RWPE1 (cell line): Measurements from ENCODE around the gene IGFLR1.
A peak's percentile ranks its signal among the peaks of the same experiment; 100 is the strongest.

Experiments
- CTCF ChIA-PET: fragments of 350-600 bp; sonication (Branson Sonifier 250); formaldehyde crosslinking; extraction: SDS; loops from one replicate; lab custom pipeline; 2021; lab: Yijun Ruan, JAX
- POLR2A ChIA-PET: fragments of 400-600 bp; formaldehyde crosslinking; extraction: SDS; loops from one replicate; lab custom pipeline; 2020; ENCODE audit warnings: antibody characterized with exemption; ENCODE audit not compliant: low non-redundant PET; lab: Yijun Ruan, JAX
- DNase-seq: peaks from one replicate; pipeline ENCODE4 v3.0.0; 2012; ENCODE audit warnings: low spot score
- H3K27ac ChIP-seq: fragments of 450-650 bp; 2 replicates; pipeline ENCODE4 v1.5.1; 2017
- CTCF ChIP-seq: fragments of 450-650 bp; conservative IDR thresholded peaks from 2 replicates; pipeline ENCODE4 v1.5.1; 2017; ENCODE audit warnings: low read depth, mild to moderate bottlenecking

Gene IGFLR1

DNA sequence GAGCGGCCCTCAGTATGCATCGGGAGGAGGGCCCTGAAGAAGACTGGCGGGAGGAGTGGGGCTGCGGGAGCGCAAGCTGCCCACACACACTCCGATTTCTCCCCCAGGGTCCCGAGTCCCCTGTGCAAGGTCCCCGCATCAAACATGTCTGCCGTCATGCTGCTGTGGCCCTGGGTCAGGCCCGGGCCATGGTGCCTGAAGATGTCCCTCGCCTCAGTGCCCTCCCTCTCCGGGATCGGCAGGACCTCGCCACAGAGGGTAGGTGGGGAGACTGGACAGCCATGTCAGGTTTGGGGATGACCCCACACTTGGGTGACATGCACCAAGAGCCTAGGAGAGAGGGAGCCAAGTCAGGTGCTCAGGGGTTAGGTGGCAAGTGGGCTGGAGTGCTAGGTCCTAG, 19.8 kb downstream of the IGFLR1 start:
- POLR2A ChIA-PET: no interaction called here
- no peak for DNase-seq
- 0 out of 2 replicates have a peak overlapping the region, but pooled peaks have one; percentile 4 for H3K27ac ChIP-seq
- CTCF ChIA-PET: interaction anchor here (1.1 kb wide), 1 partner anchor 18 kb away, joined by 3 read pairs; no protein-coding TSS in a partner anchor
- no peak for TF ChIP-seq CTCF

DNA sequence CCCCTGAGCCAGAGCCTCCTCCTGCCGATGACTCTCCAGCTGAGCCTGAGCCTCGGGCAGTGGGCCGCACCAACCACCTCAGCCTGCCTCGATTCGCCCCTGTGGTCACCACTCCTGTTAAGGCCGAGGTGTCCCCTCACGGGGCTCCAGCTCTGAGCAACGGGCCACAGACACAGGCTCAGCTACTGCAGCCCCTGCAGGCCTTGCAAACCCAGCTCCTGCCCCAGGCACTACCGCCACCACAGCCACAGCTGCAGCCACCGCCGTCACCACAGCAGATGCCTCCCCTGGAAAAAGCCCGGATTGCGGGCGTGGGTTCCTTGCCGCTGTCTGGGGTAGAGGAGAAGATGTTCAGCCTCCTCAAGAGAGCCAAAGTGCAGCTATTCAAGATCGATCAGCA, 20.9 kb downstream of the IGFLR1 start:
- no peak for DNase-seq
- CTCF ChIA-PET: no interaction called here
- TF ChIP-seq CTCF: no peak
- no peak overlapping the region for H3K27ac ChIP-seq
- POLR2A ChIA-PET: no interaction called here

- H3K27ac ChIP-seq: no peak overlapping the region
- ChIA-PET POLR2A (no interaction called here), CTCF (interaction anchor here (0.6 kb wide), 1 partner anchor 174 kb away, joined by 4 read pairs; no protein-coding TSS in a partner anchor)
- DNase-seq: no peak
- no peak for TF ChIP-seq CTCF
These were observed 21.6 kb downstream of the IGFLR1 start for GRCh38 chr19:35720648-35721047.

DNA sequence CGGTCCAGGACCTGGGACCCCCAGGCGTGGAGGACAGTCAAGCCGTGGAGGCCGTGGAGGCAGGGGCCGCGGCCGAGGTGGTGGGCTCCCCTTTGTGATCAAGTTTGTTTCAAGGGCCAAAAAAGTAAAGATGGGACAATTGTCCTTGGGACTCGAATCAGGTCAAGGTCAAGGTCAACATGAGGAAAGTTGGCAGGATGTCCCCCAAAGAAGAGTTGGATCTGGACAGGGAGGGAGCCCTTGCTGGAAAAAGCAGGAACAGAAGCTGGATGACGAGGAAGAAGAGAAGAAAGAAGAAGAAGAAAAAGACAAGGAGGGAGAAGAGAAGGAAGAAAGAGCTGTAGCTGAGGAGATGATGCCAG, 22.1 kb downstream of the IGFLR1 start:
- no peak for TF ChIP-seq CTCF
- ChIA-PET POLR2A (no interaction called here), CTCF (interaction anchor here (0.6 kb wide), 1 partner anchor 175 kb away, joined by 4 read pairs; no protein-coding TSS in a partner anchor)

GRCh38 chr19:35719402-35720162, 22.7 kb downstream of the IGFLR1 start:
- TF ChIP-seq CTCF: no peak
- ChIA-PET POLR2A (interaction anchor here (1.0 kb wide), 1 partner anchor 21 kb away, joined by 4 read pairs; no protein-coding TSS in a partner anchor), CTCF (no interaction called here)
- DNase-seq: no peak
- H3K27ac ChIP-seq: peak overlapping the region; percentile 93

More for the DNA sequence above, 22.1 kb downstream of the IGFLR1 start:
- H3K27ac ChIP-seq: peak overlapping the region; percentile 93
- DNase-seq: no peak

- POLR2A ChIA-PET: interaction anchor here (1.0 kb wide), 1 partner anchor 22 kb away, joined by 4 read pairs; no protein-coding TSS in a partner anchor
- H3K27ac ChIP-seq: peak overlapping the region; percentile 93
- DNase-seq: no peak
- no peak for TF ChIP-seq CTCF
- CTCF ChIA-PET: no interaction called here
These were observed 23.8 kb downstream of the IGFLR1 start for GRCh38 chr19:35718345-35719041.
